GM18505 (cell line): ENCODE results near the gene TCF3.
"Not testable (repeated sequence)": the region's sequence is repeated elsewhere in the genome, so short reads cannot be mapped to it uniquely, and the experiment has no call there.

Source experiments
- ATAC-seq: cut with Tn5 transposase; IDR thresholded peaks from one replicate; pipeline ENCODE4 v1.9.1; 2021; ENCODE audit not compliant: unreplicated experiment
- POLR2A ChIP-seq: IDR thresholded peaks from 4 replicates; pipeline ENCODE4 v1.6.1; 2011; ENCODE audit warnings: borderline replicate concordance; ENCODE audit not compliant: insufficient read depth, insufficient read length; ENCODE audit errors: extremely low read depth

Gene TCF3

DNA sequence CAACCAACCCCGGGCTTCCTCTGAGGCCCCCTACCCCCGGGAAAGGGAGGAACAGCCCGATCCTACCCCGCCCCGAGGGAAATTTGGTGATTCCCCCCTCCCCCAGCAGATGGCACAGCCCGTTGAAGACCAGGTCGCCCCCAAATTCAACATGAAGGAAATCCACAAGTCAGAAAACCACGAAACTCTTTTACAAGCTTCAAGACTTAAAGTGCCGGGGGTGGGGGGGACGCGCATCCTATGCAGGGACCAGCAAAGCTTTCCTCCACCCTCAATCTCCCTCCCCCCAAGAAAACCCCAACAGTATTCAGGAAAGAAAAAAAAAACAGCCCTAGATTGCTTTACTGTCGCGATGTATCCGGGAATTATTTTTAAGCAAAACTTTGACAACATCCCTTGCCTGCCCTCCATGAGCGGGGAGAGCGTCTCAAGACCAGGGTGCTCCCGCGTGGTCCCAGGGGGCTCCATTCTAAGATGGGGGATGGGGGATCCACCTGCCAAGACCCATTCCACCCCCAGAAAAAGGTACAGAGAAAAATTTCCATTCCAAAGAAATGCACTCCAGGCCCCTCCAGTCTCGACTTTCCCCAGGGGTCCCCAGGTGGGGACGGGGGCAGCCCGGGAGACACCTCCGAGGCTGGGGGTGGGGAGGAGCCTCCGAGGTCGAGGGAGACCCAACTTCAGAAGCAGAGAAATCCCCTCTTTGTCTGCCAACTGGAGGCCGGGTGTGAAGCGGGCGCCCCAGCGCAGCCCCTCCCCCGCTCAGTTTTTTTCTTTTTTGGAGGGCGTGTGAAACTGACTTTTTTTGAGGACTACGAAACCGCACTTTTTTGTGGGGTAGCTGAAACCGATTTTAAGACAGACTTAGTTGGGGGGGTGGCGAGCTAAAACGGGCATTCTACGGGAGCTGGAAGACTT, 1.5 kb downstream of the TCF3 start:
- TF ChIP-seq POLR2A: no peak
- no peak for ATAC-seq

DNA sequence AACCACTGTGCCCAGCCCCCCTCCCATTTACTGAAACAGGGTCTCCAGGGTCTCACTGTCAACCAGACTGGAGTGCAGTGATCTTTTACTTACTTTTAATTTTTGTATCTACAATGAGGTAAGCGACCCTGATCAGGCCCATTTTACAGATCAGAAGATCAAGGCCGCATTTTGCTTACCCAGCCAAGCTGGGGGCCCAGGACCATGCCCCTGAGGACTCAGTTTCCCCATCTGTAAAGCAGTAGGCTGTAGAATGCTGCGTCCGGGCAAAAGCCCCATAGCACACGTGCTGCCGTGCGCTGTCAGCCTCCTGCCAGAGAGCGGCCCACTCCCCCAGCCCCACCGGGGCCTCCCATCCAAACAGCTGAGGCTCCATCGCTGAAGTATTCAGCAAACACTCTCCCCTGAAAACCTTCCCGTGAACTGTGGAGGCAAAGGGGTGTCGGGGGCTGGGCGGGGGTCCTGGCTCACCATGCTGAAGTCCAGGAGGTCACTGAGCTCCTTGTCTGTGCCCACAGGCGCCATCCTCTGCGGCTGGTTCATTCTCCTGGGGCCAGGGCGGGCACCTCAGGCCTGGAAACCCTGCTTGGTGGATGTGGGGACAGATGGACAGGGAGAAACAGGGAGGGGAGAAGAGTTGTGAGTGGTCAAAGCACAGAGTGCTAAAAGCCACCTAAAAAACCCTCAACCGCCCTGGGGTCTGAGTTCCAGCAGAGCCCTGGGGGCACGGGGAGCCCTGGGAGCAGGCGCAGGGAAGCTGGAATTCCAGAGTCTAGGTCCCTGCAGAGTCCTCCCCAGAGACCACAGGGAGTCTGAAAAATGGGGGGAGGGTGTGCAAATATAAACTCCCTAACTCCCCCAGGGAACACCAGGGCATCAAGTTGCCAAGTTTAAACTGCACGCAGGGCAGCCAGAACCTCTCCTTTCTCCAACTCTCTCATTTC, 2.4 kb downstream of the TCF3 start:
- ATAC-seq: no peak
- no peak for TF ChIP-seq POLR2A

DNA sequence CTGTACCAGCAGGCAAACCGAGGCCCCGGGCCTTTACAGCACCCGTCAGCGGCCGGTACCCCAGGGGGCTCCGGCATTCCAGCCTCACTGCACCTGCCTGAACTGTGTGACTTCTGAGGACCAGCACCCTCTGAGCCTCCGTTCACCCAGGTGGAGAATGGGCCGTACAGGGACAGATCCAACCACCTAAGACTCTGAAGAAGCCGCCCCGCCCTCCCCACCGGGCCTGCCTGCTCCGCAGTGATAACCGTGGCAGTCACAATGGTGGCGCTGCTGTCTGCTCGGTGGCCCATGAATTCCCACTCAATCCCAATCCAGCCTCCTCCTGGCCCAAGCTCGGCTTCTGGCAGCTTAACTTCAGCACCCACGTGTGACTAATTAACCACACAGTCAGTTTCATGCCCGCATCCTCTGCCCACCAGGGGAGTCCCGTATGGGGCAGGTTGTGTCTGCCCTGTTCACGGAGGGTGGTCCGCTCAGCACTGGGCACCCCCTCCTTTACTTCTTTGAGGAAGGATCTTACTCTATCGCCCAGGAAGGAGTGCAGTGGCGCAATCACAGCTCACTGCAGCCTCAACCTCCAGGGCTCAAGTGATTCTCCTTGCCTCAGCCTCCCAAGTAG, 3.4 kb downstream of the TCF3 start:
- TF ChIP-seq POLR2A: no peak
- ATAC-seq: no peak

DNA sequence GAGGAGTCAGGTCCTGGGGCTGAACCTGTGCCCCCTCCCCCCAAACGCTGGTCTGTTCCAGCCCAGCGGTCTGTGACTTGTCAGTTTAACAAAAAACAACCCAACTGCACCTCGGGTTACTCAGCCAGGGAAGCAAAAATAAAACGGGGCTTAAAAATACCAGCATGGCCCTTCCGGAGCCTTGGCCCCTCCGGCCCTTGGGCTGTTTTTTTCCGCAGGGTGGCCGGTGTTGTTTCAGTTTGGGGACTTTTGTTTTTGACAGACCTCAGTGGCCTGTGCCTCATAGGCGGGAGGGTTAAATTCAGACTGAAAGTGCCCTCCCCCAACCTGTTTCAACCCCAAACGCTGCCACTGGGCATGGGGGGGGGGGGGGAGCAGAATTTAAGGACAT, 4.0 kb downstream of the TCF3 start:
- ATAC-seq: no peak
- TF ChIP-seq POLR2A: peak; percentile 45

DNA sequence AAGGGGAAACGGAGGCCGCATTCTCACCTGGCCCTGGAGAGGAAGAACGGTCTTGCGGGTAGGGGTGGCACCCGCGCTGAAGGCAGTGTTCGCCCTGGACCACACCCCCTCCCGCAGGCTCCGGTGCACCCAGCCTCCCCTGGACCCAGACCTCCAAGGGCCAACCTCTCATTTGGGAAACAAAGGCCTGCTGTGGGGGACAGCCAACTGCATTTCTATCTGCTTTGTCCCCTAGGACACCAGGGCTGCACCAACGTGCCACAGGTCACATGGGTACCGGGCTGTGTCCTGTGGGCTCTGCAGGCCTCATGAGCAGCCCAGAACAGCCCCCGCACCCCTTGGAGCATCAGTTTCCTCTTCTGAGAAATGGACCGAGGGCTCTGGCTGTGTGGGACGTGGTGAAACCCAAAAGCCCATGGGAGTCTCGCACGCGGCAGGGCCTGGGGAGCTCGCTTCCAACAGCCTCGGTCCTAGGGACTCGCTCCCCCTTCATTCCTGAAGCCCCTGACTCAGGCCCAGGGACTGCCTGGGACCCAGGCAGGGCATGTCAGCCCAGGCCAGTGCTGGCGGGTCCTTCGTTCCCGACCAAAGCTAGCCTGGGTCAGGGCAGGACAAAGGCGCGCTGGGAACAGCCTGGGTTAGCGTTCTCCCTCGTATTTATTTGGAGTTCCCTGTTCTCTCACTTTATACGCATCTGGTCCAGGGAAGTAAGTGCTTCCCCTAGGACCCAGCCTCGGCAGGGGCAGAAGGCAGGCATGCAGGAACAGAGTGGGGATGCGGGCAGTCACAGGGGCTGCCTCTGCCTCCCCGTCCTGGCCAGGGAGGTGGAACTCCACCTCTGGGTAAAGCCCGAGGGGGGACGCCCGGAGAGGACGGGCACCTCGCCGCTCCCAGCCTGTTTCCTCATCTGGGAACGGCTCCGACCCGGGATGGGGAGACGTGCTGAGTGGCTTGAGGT, 4.6 kb downstream of the TCF3 start:
- peak; percentile 42 for TF ChIP-seq POLR2A
- ATAC-seq: no peak

DNA sequence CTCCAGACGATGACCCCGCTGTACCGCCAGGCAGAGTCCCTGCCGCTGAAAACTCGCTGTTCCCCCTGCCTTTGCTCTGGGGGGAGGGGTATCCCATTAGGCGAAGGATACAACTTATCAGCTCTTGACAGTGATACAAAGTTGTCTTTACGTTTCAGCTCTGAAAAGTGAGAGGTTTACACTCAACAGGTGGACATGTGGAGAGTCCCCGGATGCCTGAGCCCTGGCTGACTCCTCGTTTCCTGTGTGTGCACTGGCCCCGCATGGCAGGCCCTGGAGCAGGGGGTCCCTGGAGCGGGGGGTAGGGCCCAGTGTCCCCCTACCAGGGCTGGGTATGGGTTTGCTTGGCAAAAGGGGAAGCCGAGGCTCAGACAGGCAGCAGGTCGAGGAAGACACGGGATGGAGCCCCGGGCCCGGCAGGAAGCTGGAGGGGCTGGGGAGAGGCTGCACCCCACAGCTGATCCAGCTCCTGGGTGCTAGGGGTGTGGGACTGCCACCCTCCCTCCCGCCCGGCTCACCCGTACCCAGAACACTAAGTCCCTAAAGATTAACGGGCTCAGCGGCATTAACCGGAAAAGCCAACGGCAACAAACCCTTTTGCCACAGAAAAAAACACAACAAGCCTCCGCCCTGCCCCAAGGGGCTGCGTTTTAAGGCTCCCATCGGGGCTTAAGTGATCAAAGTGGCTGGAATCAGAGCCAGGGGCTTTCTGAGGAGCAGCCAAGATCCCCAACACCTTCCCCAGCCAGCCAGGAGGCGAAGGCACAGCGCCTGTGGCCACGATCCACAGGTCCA, 5.6 kb downstream of the TCF3 start:
- ATAC-seq: no peak
- TF ChIP-seq POLR2A: no peak

DNA sequence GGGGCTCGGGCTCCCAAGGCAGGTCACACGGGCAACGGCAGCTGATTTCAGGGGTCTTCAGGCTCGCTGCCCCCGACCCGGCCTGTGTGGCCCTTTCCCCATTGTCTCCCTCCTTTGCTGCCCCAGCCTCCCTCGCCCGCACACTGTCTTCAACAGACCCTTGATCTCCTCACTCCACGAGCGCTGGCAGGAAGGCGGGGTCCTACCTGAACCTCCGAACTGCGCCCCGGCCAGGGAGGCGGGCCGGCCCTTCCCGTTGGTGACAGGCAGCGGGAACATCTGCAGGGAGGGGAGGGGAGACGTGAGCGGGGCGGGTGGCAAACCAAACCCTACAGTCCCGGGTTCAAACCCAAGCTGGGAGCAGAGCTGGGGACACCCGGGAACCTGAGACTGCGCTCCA, 6.3 kb downstream of the TCF3 start:
- no peak for ATAC-seq
- no peak for TF ChIP-seq POLR2A

DNA sequence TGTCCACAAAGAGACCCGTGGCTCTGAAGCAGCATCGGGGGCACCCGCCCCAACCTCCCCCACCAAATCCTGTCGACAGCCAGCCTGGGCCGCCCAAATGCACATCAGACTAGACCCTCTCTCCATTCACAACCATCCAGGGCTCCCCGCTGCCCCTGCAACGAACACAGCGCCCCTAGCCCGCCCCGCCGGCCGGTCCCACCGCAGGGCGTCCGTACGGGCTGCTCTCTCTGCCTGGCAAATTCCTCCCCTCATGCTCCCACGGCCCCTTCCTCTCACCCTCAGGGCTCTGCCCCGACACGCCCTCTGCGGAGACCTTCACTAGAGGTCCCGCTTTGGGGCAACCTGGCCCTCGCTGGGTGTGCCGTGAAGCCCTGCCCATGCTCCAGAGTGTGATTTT, 7.1 kb downstream of the TCF3 start:
- no peak for TF ChIP-seq POLR2A
- no peak for ATAC-seq

DNA sequence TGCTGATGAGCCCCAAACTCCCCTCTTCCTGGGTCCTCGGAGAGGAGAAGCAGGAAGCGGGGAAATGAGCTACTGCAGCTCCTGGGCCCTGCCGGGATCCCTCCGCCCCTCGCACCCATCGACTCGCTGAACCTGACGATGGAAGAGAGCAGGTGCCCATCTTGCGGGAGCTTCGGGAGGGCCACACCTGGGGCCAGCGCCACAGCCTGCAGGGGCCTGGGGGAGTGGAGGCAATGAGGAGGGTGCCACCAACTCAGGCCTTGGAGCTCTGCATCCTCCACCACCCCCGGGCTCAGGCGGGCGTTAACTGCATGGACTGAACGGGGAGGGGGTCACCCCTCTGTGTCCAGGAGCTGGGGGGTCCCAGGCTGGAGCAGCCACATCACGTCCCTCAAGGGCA, 8.3 kb downstream of the TCF3 start:
- TF ChIP-seq POLR2A: no peak
- no peak for ATAC-seq

DNA sequence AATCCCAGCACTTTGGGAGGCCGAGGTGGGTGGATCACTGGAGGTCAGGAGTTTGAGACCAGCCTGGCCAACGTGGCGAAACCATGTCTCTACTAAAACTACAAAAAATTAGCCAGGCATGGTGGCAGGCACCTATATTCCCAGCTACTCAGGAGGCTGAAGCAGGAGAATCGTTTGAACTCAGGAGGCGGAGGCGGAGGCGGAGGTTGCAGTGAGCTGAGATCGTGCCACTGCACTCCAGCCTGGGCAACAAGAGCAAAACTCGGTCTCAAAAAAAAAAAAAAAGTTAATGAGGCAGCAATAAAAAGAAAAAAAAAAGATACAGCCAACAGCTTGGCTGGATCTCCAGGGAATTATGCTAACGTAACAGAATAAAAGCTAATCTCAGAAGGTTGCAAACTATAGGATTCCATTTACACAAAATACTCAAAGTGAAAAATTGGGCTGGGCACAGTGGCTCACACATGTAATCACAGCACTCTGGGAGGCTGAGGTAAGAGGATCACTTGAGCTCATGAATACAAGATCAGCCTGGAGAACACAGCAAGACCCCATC, 11.4 kb downstream of the TCF3 start:
- ATAC-seq: not testable (repeated sequence)

DNA sequence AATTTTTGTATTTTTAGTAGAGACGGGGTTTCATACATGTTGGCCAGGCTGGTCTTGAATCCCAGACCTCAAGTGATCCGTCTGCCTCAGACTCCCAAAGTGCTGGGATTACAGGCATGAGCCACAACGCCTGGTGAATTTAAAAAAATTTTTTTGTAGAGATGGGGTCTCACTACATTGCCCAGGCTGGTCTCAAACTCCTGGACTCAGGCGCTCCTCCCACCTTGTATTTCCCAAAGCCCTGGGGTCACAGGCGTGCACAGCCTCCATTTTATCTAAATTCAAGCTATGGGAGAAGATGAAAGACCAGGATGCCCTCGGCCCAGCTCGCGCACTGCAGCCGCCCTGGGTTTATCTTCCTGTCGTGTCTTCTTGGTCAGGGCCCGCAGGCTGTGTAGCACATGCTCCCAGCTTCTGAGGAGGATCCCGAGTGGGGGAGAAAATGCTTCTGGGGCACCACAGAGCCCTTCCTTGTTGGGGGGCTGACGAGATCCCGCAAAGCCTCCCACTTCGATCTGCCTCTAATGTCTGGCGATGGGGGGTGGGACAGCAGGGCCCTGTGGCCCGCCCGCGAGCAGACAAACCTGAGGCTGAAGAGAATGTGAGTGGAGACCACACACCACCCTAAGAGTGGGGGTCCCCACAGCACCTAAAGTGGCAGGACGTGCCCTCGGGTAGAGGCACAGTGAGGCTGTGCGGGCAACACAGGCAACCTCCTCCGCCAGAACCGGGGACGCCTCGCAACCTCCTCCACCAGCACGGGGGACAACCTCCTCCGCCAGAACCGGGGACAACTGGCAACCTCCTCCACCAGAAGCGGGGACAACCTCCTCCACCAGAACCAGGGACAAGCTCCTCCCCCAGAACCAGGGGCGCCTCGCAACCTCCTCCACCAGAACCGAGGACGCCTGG, 15.8 kb downstream of the TCF3 start:
- no peak for TF ChIP-seq POLR2A
- no peak for ATAC-seq

DNA sequence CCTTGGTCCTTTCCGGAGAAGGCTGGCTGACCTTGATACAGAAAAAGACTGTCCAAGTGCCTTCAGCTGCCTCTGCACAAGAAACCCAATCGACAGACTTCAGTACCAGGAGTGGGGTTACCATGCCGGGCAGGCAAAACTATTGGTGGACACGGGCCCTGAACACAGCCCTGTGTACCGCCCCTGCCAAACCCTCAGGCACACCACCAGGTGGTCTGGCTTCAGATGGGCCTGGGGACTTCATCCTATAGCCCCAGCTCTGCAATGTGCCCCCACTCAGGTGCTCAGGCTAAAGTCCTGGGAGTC, 17.5 kb downstream of the TCF3 start:
- peak; percentile 4 for TF ChIP-seq POLR2A
- no peak for ATAC-seq
